Prostate gland (tissue), 2 donors: ENCODE results near the gene PLAC8. TPM values are rescaled to one million over a fixed set of nuclear protein-coding genes. Genes with fewer than 3 reads are reported as not detected.
"Not testable (repeated sequence)": the region's sequence is repeated elsewhere in the genome, so short reads cannot be mapped to it uniquely, and the experiment has no call there.

Experiments
- DNase-seq: peaks from one replicate; pipeline ENCODE4 v3.0.0-alpha.2; 2019; ENCODE audit warnings: low spot score
- H3K27ac ChIP-seq, 2 donors: fragments of 200-600 bp; sonication (generic); 2 replicates each; pipeline ENCODE4 v1.5.1; 2017 to 2019
- H3K27me3 ChIP-seq: fragments of 200-600 bp; sonication (generic); replicated peaks from 2 replicates; pipeline ENCODE4 v1.5.1; 2019; ENCODE audit not compliant: insufficient read depth
- H3K36me3 ChIP-seq, 2 donors: fragments of 200-600 bp; sonication (generic); 1 replicate in 1 of 2; 2 replicates in 1 of 2; pipeline versions ENCODE4 v1.5.1 to v1.8.1; 2017 to 2019
- H3K4me1 ChIP-seq: fragments of 200-600 bp; sonication (generic); replicated peaks from 2 replicates; pipeline ENCODE4 v1.5.1; 2019
- H3K4me3 ChIP-seq, 2 donors: fragments of 200-600 bp; sonication (generic); 2 replicates each; pipeline ENCODE4 v1.5.1; 2017 to 2019
- H3K9me3 ChIP-seq: fragments of 200-600 bp; sonication (generic); 2 replicates; pipeline ENCODE4 v1.5.1; 2017
- CTCF ChIP-seq, 4 experiments: fragments of 200-600 bp in 2 of 4; fragments of 450-650 bp in 2 of 4; sonication (generic) in 2 of 4; IDR thresholded peaks; 1 replicate in 3 of 4; 2 replicates in 1 of 4; pipeline ENCODE4 v1.5.1; 2016 to 2019; ENCODE audit warnings: antibody characterized with exemption in 4 of 4, mild to moderate bottlenecking in 2 of 4, moderate library complexity in 2 of 4
- POLR2A ChIP-seq: fragments of 450-650 bp; IDR thresholded peaks from one replicate; pipeline ENCODE4 v1.6.1; 2016; ENCODE audit warnings: antibody characterized with exemption, mild to moderate bottlenecking
- POLR2AphosphoS5 ChIP-seq: sonication (generic); formaldehyde crosslinking; IDR thresholded peaks from one replicate; pipeline ENCODE4 v1.6.1; 2017; ENCODE audit warnings: antibody characterized with exemption
- WGBS: methylation state at CpG from one replicate; pipeline ENCODE4 v1.1.5; 2018; 5-methylcytosine and 5-hydroxymethylcytosine counted together
- intact Hi-C: fragments of 100-400 bp; cut with DNase I; formaldehyde crosslinking; loops from one replicate; pipeline ENCODE4 v1.14.2; 2022
- total RNA-seq, 2 donors: library from RNA; depleted of rRNA; stranded (reverse); fragments of >200 nt; gene quantifications; one replicate each; pipeline ENCODE4 v1.1.0, GENCODE V29; 2016

Gene PLAC8
- total RNA-seq, 2 donors from 2014 or later: 2.6 to 3.9 TPM

GRCh38 chr4:83046693-83047473 is 67.6 kb downstream of the PLAC8 start:
- no peak for TF ChIP-seq CTCF (IDR thresholded peaks at IDR 0.05)
- no peak for TF ChIP-seq POLR2A
- no peak for TF ChIP-seq POLR2AphosphoS5

GRCh38 chr4:83043801-83044407 is 70.6 kb downstream of the PLAC8 start:
- no peak overlapping the region for H3K27ac ChIP-seq
- H3K4me3 ChIP-seq: no peak overlapping the region
- no peaks in the 10 kb centered on the region for H3K4me1 ChIP-seq
- intact Hi-C loops: no loop called here
- no peaks in the 10 kb centered on the region for H3K27me3 ChIP-seq
- no peak for TF ChIP-seq CTCF (IDR thresholded peaks at IDR 0.05)
- TF ChIP-seq POLR2A: no peak
- TF ChIP-seq POLR2AphosphoS5: no peak
- H3K36me3 ChIP-seq: no peaks in the 10 kb centered on the region
- no peaks in the 10 kb centered on the region for H3K9me3 ChIP-seq
- DNase-seq: no peak
- WGBS: 89% methylated on average over 14 of the region's 14 CpGs

More at GRCh38 chr4:83046693-83047473, 67.6 kb downstream of the PLAC8 start:
- intact Hi-C loops: no loop called here
- H3K36me3 ChIP-seq: no peaks in the 10 kb centered on the region
- DNase-seq: no peak
- no peak overlapping the region for H3K4me3 ChIP-seq
- no peaks in the 10 kb centered on the region for H3K27me3 ChIP-seq
- H3K9me3 ChIP-seq: no peaks in the 10 kb centered on the region
- no peaks in the 10 kb centered on the region for H3K4me1 ChIP-seq
- H3K27ac ChIP-seq: no peak overlapping the region
- 83% methylated on average over 8 of the region's 8 CpGs for WGBS

GRCh38 chr4:83043157-83043556 is 71.4 kb downstream of the PLAC8 start:
- H3K4me1 ChIP-seq, intact Hi-C loops, DNase-seq, H3K27me3 ChIP-seq, H3K36me3 ChIP-seq, H3K9me3 ChIP-seq, H3K27ac ChIP-seq, H3K4me3 ChIP-seq: not testable (repeated sequence)
- WGBS: 97% methylated on average over 2 of the region's 2 CpGs

GRCh38 chr4:83040269-83040668 is 74.3 kb downstream of the PLAC8 start:
- Histone ChIP-seq H3K9me3 (no peaks in the 10 kb centered on the region), H3K4me1 (no peaks in the 10 kb centered on the region), H3K4me3 (no peak overlapping the region), H3K36me3 (no peaks in the 10 kb centered on the region), H3K27ac (no peak overlapping the region), H3K27me3 (no peaks in the 10 kb centered on the region)
- WGBS: 86% methylated on average over 3 of the region's 3 CpGs
- intact Hi-C loops: no loop called here
- TF ChIP-seq POLR2A (no peak), POLR2AphosphoS5 (no peak), CTCF (IDR thresholded peaks at IDR 0.05) (no peak)
- DNase-seq: no peak

Other genes with a start within 250 kb of the PLAC8 start
- gene SEC31A, start 223.6 kb downstream of the PLAC8 start, total RNA-seq: 100 to 1,000 TPM; 191 to 196 TPM
- gene THAP9, start 214.0 kb downstream of the PLAC8 start, total RNA-seq: 1 to 10 TPM; 7.6 to 8.6 TPM
- gene LIN54, start 103.9 kb downstream of the PLAC8 start, total RNA-seq: 10 to 100 TPM in 1 of 2 donors, 1 to 10 TPM in 1; 9.7 to 13.9 TPM
- 10 to 100 TPM; 50.5 to 56.9 TPM for gene COPS4, start 79.5 kb downstream of the PLAC8 start, total RNA-seq
- 10 to 100 TPM; 12.8 to 13.1 TPM for gene COQ2, start 170.1 kb upstream of the PLAC8 start, total RNA-seq
- 1 to 10 TPM in 1 of 2 donors, under 1 TPM in 1; 0.82 to 1.5 TPM for gene HPSE, start 220.1 kb upstream of the PLAC8 start, total RNA-seq